ENCODE measurements around the gene TRIM16. TPM values are rescaled to one million over a fixed set of nuclear protein-coding genes. Genes with fewer than 3 reads are reported as not detected.
"Not testable (repeated sequence)": the region's sequence is repeated elsewhere in the genome, so short reads cannot be mapped to it uniquely, and the experiment has no call there.

The TRIM16 gene
- polyA plus RNA-seq, 1 donor = 45.5 TPM

DNA sequence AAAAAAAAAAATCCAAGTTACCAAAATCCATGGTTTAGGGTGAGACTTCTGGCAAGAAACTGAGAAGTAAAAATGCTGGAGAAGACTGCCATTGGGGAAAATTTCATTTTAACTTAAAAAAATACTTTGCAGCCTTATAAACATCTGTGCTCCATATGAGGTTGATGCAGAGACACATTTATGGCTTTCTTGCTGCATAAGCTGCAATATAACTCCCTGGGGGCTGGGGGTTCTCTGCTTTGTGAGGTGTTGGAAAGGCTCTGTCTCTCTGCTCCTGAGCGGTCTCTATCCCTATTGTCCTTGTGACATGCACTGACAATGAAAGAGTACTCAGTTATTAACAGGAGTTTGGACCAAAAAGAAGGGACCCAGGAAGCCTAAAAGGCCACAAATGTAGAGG, 71.0 kb downstream of the TRIM16 start:
- DNase-seq = not testable (repeated sequence)

DNA sequence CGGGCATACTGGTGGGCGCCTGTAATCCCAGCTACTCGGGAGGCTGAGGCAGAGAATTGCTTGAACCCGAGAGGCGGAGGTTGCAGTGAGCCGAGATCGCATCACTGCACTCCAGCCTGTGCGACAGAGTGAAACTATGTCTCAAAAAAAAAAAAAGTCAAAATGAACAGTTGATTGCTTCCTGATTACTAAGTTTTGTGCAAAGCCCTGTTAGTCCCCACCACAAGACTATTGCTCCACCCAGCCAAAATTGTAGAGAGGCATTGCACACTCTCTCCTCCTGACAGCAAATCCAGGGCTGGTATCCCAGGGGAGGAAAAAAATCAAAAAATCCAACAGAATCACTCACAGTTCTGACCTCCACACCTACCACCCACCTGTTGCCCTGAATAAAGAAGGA, 91.2 kb downstream of the TRIM16 start:
- not testable (repeated sequence) for DNase-seq

DNA sequence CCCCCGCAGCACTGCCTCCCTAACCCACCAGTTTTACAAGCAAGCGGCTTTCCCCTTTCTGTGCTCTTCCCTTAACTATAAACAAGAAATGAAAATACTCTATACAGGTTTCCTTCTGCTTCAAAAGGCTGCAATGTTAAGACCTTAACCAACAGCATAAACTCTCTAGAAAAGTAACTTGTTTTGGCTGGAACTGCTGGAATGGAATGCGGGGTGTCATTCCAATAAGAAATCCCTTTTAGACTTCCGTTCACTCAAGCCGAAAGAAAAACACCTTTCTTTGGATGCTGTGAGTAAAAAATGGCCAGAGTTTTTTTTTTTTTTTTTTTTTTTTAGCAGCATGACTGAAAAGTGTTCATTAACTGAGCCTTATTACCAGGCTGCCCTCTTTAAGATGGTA, 92.1 kb downstream of the TRIM16 start:
- not testable (repeated sequence) for DNase-seq

DNA sequence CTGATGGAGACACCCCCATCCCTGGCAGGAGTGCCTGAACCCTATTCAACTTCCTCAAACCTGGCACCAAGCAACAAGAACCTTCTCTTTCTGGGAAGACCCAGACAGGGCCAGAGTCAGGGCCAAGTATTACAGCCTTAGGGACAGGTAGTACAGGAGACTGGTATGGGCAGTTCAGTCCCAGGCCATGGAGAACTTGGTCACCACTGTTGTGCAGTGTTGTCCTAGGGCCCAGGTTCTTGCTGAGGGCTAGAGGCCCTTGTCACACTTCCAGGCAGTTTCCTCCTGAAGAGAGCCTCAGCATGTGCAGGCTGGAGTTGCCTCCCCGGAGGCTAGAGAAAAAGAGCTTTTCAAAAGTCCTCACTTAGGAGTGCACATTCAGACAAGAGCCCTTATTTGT, 93.3 kb downstream of the TRIM16 start:
- DNase-seq = not testable (repeated sequence)

DNA sequence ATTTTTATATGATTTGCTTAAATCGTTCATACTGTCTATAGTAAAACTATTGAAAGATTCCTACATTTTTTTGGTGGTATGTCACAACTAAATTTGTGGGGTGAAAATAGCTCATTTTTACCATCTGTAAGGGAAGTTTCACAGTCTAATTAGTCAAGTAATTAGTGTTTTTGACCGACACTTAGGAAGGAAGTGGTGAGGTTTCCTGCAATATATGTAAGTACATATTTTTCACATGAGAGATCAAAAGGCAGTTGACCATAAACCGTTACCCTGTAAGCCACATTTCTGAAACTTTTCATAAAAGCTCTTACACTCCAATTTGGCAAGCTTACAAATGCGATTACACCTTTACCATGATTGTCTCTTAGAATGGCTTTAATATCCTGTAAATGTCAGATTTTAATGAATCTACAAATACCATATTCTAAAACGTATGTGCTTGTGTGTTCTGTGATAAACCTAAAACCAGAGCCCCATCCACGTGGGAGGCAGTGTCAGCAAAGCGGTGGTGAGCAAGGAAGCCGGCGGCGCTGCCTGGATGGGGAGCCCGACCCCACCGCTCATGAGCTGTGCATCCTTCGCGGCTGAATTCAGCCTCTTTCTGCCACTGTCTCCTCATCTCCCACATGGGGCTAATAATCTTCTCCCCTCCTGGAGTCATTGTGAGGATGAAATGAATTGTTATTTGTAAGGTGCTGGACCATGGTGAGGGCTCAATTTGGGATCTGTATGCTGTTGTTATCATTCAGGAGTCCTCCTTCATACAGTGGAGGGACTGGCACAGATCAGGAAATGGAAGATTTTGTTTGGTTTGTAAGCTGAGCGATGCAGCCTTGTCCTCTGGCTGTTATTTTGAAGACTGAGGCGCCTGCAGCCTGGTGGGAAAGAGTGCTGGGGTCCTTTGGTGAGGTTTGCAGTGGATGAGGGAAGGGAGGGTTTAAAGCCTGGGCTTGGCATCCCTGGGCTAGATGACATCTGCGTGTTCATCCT, 94.3 kb downstream of the TRIM16 start:
- DNase-seq = not testable (repeated sequence)

DNA sequence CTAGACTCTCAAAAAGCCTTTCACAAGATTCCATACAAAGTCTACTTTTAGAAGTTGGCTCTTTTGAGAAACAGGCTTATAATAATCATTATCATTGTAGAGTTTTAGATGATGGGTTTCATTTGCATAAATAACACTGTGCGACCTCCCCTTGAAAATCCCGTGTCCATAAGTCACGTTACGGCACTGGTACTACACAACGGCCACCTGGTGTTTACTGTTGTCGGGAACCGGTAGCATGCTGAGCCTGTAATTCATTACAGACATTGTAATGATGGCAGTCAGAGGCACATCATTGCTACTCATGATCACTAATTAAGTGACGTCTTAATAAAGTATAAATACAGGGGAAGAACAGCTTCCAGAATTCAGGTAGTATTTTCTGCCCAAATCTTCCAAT, 96.1 kb downstream of the TRIM16 start:
- not testable (repeated sequence) for DNase-seq

DNA sequence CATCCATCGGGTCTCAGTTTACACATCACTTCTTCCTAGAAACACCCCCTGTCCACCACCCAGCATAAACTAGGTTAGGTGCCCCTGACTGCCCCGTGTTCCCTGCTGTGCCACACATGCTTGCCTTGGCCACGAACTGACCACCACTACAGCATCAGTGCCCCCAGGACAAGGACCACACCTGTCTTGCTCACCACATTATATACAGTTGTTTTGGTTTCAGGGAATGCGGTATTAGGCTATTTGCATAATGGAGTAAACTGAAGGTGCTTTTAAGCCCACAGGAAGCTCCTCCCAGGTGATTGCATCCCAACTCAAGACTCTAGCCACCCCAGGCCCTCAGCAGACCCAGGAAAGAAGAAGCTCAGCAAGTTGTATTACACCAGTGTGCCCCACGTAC, 100.8 kb downstream of the TRIM16 start:
- DNase-seq = not testable (repeated sequence)

DNA sequence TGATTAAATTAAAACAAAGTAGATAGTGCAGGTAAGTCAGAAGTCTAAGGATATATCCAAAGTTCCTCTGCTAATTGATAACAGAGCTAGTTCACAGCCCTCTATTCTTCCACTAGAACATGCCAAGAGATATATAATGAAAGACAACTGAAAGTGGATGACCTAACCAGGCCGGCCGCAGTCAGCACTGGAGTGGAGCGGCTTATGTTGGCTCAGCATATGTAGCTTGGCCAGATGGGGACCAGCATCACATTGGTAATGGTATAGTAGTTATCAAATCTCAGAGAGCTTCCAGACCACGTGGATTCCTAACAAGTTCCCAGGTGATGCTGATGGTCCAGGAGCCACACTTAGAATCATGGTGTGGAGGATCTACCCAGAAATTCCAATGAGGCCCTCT, 102.6 kb downstream of the TRIM16 start:
- DNase-seq = not testable (repeated sequence)

Other genes starting within 250 kb of the TRIM16 start
- 2.8 TPM for gene CDRT4, start 216.7 kb downstream of the TRIM16 start, polyA plus RNA-seq (ENCODE audit: insufficient read length)
- 11.0 TPM for gene TVP23C, start 120.8 kb downstream of the TRIM16 start, polyA plus RNA-seq (ENCODE audit: insufficient read length)
- 1.9 TPM for gene FBXW10B, start 64.6 kb downstream of the TRIM16 start, polyA plus RNA-seq (ENCODE audit: insufficient read length)
- gene ZNF286A, start 15.4 kb upstream of the TRIM16 start, polyA plus RNA-seq (ENCODE audit: insufficient read length) = 24.0 TPM
- gene TBC1D26, start 48.0 kb upstream of the TRIM16 start, polyA plus RNA-seq (ENCODE audit: insufficient read length) = not detected